ENCODE measurements around the gene OLFM1. TPM values are rescaled to one million over a fixed set of nuclear protein-coding genes. Genes with fewer than 3 reads are reported as not detected.

Gene OLFM1
- total RNA-seq, 1 experiment from 2014 or later: 0.44 TPM

GRCh38 chr9:135164036-135164435, 76.6 kb downstream of the OLFM1 start:
- H3K4me2 ChIP-seq (ENCODE audit: low read length): no peak overlapping the region
- no peaks in the 10 kb centered on the region for H3K79me2 ChIP-seq (ENCODE audit: low read length)
- no peaks in the 10 kb centered on the region for H3K36me3 ChIP-seq (ENCODE audit: low read depth, low read length)
- no peak for ATAC-seq
- DNase-seq: no peak
- ChIA-PET POLR2A (ENCODE audit: unreplicated experiment) (no interaction called here), CTCF (no interaction called here)
- no peak for TF ChIP-seq EZH2phosphoT487 (IDR thresholded peaks at IDR 0.05; ENCODE audit: borderline replicate concordance, low read length)
- TF ChIP-seq EZH2 (IDR thresholded peaks at IDR 0.05; ENCODE audit: low read length, unreplicated experiment): no peak
- no peak for TF ChIP-seq CTCF (conservative IDR thresholded peaks at IDR 0.05; ENCODE audit: low read depth, low read length)
- no peaks in the 10 kb centered on the region for H3K4me1 ChIP-seq (ENCODE audit: insufficient read depth, low read length)
- peaks cover 77% of the 10 kb centered on the region for H3K27me3 ChIP-seq (ENCODE audit: low read length)
- BruUV-seq (replicated peaks): no TSS peak
- no peaks in the 10 kb centered on the region for H3K9me2 ChIP-seq (replicated peaks; ENCODE audit: low read length)
- H3K9ac ChIP-seq (ENCODE audit: low read length): no peak overlapping the region
- intact Hi-C loops (cut with micrococcal nuclease): no loop called here
- H3F3A ChIP-seq (ENCODE audit: low read length, unreplicated experiment): no peaks in the 10 kb centered on the region
- H3K4me3 ChIP-seq (ENCODE audit: low read length): no peak overlapping the region
- no peak overlapping the region for H3K27ac ChIP-seq (ENCODE audit: low read length)
- H3K9me3 ChIP-seq (ENCODE audit: low read length): no peaks in the 10 kb centered on the region
- H2AFZ ChIP-seq (ENCODE audit: low read length): no peak overlapping the region
- H4K20me1 ChIP-seq (ENCODE audit: low read length): no peaks in the 10 kb centered on the region

GRCh38 chr9:135165003-135165711, 77.7 kb downstream of the OLFM1 start:
- Histone ChIP-seq H3K4me3 (ENCODE audit: low read length) (no peak overlapping the region), H3K27ac (ENCODE audit: low read length) (no peak overlapping the region), H3K79me2 (ENCODE audit: low read length) (no peaks in the 10 kb centered on the region), H3K27me3 (ENCODE audit: low read length) (peaks cover 73% of the 10 kb centered on the region), H4K20me1 (ENCODE audit: low read length) (no peaks in the 10 kb centered on the region), H3K36me3 (ENCODE audit: low read depth, low read length) (no peaks in the 10 kb centered on the region), H3K4me2 (ENCODE audit: low read length) (no peak overlapping the region), H3F3A (ENCODE audit: low read length, unreplicated experiment) (no peaks in the 10 kb centered on the region), H3K9me3 (ENCODE audit: low read length) (no peaks in the 10 kb centered on the region), H3K9me2 (replicated peaks; ENCODE audit: low read length) (no peaks in the 10 kb centered on the region), H3K9ac (ENCODE audit: low read length) (no peak overlapping the region), H3K4me1 (ENCODE audit: insufficient read depth, low read length) (no peaks in the 10 kb centered on the region), H2AFZ (ENCODE audit: low read length) (no peak overlapping the region)
- no peak for TF ChIP-seq EZH2phosphoT487 (IDR thresholded peaks at IDR 0.05; ENCODE audit: borderline replicate concordance, low read length)
- no peak for DNase-seq
- intact Hi-C loops (cut with micrococcal nuclease): no loop called here
- no peak for ATAC-seq
- BruUV-seq (replicated peaks): no TSS peak
- POLR2A ChIA-PET (ENCODE audit: unreplicated experiment): no interaction called here
- CTCF ChIA-PET: no interaction called here

GRCh38 chr9:135165756-135166519, 78.5 kb downstream of the OLFM1 start:
- POLR2A ChIA-PET (ENCODE audit: unreplicated experiment): no interaction called here
- no peaks in the 10 kb centered on the region for H3F3A ChIP-seq (ENCODE audit: low read length, unreplicated experiment)
- TF ChIP-seq EZH2 (IDR thresholded peaks at IDR 0.05; ENCODE audit: low read length, unreplicated experiment): no peak
- TF ChIP-seq CTCF (conservative IDR thresholded peaks at IDR 0.05; ENCODE audit: low read depth, low read length): no peak
- TF ChIP-seq EZH2phosphoT487 (IDR thresholded peaks at IDR 0.05; ENCODE audit: borderline replicate concordance, low read length): no peak
- no peaks in the 10 kb centered on the region for H3K36me3 ChIP-seq (ENCODE audit: low read depth, low read length)
- H3K4me1 ChIP-seq (ENCODE audit: insufficient read depth, low read length): no peaks in the 10 kb centered on the region
- no peaks in the 10 kb centered on the region for H4K20me1 ChIP-seq (ENCODE audit: low read length)
- no peak overlapping the region for H3K4me2 ChIP-seq (ENCODE audit: low read length)
- CTCF ChIA-PET: no interaction called here
- H3K27ac ChIP-seq (ENCODE audit: low read length): no peak overlapping the region
- intact Hi-C loops (cut with micrococcal nuclease): no loop called here
- no peak overlapping the region for H3K9ac ChIP-seq (ENCODE audit: low read length)
- H3K9me3 ChIP-seq (ENCODE audit: low read length): no peaks in the 10 kb centered on the region
- H3K27me3 ChIP-seq (ENCODE audit: low read length): peaks cover 65% of the 10 kb centered on the region
- H3K79me2 ChIP-seq (ENCODE audit: low read length): no peaks in the 10 kb centered on the region
- ATAC-seq (no peak), DNase-seq (no peak)
- H3K9me2 ChIP-seq (replicated peaks; ENCODE audit: low read length): no peaks in the 10 kb centered on the region
- no peak overlapping the region for H3K4me3 ChIP-seq (ENCODE audit: low read length)
- no TSS peak for BruUV-seq (replicated peaks)
- no peak overlapping the region for H2AFZ ChIP-seq (ENCODE audit: low read length)

All from PC-3 (cell line).